Glutamatergic neuron (in vitro differentiated cells): ENCODE data around the gene LGR6. TPM values are rescaled to one million over a fixed set of nuclear protein-coding genes. Genes with fewer than 3 reads are reported as not detected.

Source experiments
- DNase-seq: peaks from one replicate; pipeline ENCODE4 v3.0.0; 2022
- H3K27ac Mint-ChIP-seq: one replicate; pipeline ENCODE4 v1.8.0; 2020; ENCODE audit warnings: mild to moderate bottlenecking, mixed read lengths, inconsistent platforms; ENCODE audit not compliant: unreplicated experiment
- H3K27me3 Mint-ChIP-seq: one replicate; pipeline ENCODE4 v1.8.0; 2020; ENCODE audit warnings: mild to moderate bottlenecking, moderate library complexity, mixed read lengths, inconsistent platforms; ENCODE audit not compliant: unreplicated experiment
- H3K36me3 Mint-ChIP-seq: one replicate; pipeline ENCODE4 v1.8.0; 2020; ENCODE audit warnings: mild to moderate bottlenecking, mixed read lengths, inconsistent platforms; ENCODE audit not compliant: unreplicated experiment
- H3K4me1 Mint-ChIP-seq: one replicate; pipeline ENCODE4 v1.8.0; 2020; ENCODE audit warnings: mild to moderate bottlenecking, low read depth, mixed read lengths, inconsistent platforms; ENCODE audit not compliant: unreplicated experiment
- H3K4me3 Mint-ChIP-seq: one replicate; pipeline ENCODE4 v1.8.0; 2020; ENCODE audit warnings: mild to moderate bottlenecking, mixed read lengths, inconsistent platforms; ENCODE audit not compliant: unreplicated experiment
- H3K9me3 Mint-ChIP-seq: one replicate; pipeline ENCODE4 v1.8.0; 2020; ENCODE audit warnings: mild to moderate bottlenecking, moderate library complexity, mixed read lengths, inconsistent platforms; ENCODE audit not compliant: unreplicated experiment
- CTCF ChIP-seq: fragments of 200-600 bp; sonication (generic); IDR thresholded peaks from one replicate; pipeline ENCODE4 v1.5.0; 2021; ENCODE audit not compliant: partially characterized antibody, unreplicated experiment
- total RNA-seq: library from RNA; stranded (reverse); fragmentation: NEBNext Ultra II Directional; extraction: Animal tissue kit (Norgen Biotek cat#: 25700); gene quantifications from one replicate; pipeline ENCODE4 v1.2.1, GENCODE V29; 2021; ENCODE audit not compliant: unreplicated experiment

Gene LGR6
- total RNA-seq, 1 donor from 2014 or later: 0.37 TPM

- peaks cover 8% of the 10 kb centered on the region for H3K4me1 Mint-ChIP-seq
- H3K4me3 Mint-ChIP-seq: no peak overlapping the region
- H3K27me3 Mint-ChIP-seq: peaks cover 2% of the 10 kb centered on the region
Observed at GRCh38 chr1:202361224-202361623, 167.6 kb downstream of the LGR6 start.

GRCh38 chr1:202361701-202362100, 168.1 kb downstream of the LGR6 start:
- no peak overlapping the region for H3K4me3 Mint-ChIP-seq
- TF ChIP-seq CTCF: no peak

More at GRCh38 chr1:202361224-202361623, 167.6 kb downstream of the LGR6 start:
- Mint-ChIP-seq H3K9me3 (no peaks in the 10 kb centered on the region), H3K36me3 (no peaks in the 10 kb centered on the region), H3K27ac (no peak overlapping the region)
- DNase-seq: no peak
- no peak for TF ChIP-seq CTCF

GRCh38 chr1:202362212-202362611, 168.6 kb downstream of the LGR6 start:
- no peak for DNase-seq
- Mint-ChIP-seq H3K36me3 (no peaks in the 10 kb centered on the region), H3K9me3 (no peaks in the 10 kb centered on the region), H3K27me3 (peaks cover 2% of the 10 kb centered on the region), H3K4me3 (no peak overlapping the region), H3K4me1 (peaks cover 9% of the 10 kb centered on the region), H3K27ac (no peak overlapping the region)
- no peak for TF ChIP-seq CTCF

More at GRCh38 chr1:202361701-202362100, 168.1 kb downstream of the LGR6 start:
- H3K36me3 Mint-ChIP-seq: no peaks in the 10 kb centered on the region
- no peaks in the 10 kb centered on the region for H3K9me3 Mint-ChIP-seq
- no peak overlapping the region for H3K27ac Mint-ChIP-seq
- peaks cover 8% of the 10 kb centered on the region for H3K4me1 Mint-ChIP-seq
- peaks cover 2% of the 10 kb centered on the region for H3K27me3 Mint-ChIP-seq
- DNase-seq: no peak

- DNase-seq: no peak
Observed at GRCh38 chr1:202365092-202365815, 171.7 kb downstream of the LGR6 start.

More at GRCh38 chr1:202365092-202365815, 171.7 kb downstream of the LGR6 start:
- H3K4me1 Mint-ChIP-seq: peaks cover 15% of the 10 kb centered on the region
- peaks cover 3% of the 10 kb centered on the region for H3K9me3 Mint-ChIP-seq
- peaks cover 2% of the 10 kb centered on the region for H3K27me3 Mint-ChIP-seq
- no peaks in the 10 kb centered on the region for H3K36me3 Mint-ChIP-seq
- no peak for TF ChIP-seq CTCF
- no peak overlapping the region for H3K27ac Mint-ChIP-seq
- H3K4me3 Mint-ChIP-seq: no peak overlapping the region
